A549 (cell line): ENCODE data around the gene RBM10. TPM values are rescaled to one million over a fixed set of nuclear protein-coding genes. Genes with fewer than 3 reads are reported as not detected.

Source experiments
- ATAC-seq, 2 experiments: fragments of 200-7000 bp in 1 of 2; fragments of >200 bp in 1 of 2; cut with Nextera tagmentation in 1 of 2; cut with Tn5 transposase in 1 of 2; 3 replicates each; pipeline versions ENCODE4 v1.8.0 to v1.9.1; 2018 to 2020; ENCODE audit warnings: mild to moderate bottlenecking in 1 of 2, moderate library complexity in 1 of 2
- CTCF ChIA-PET: fragments of 300-600 bp; sonication (Branson Sonifier 250); formaldehyde crosslinking; extraction: SDS; loops from one replicate; lab custom pipeline; 2021; ENCODE audit warnings: antibody characterized with exemption, inconsistent platforms; lab: Yijun Ruan, JAX
- POLR2A ChIA-PET: fragments of 350-600 bp; formaldehyde crosslinking; extraction: SDS; loops from one replicate; lab custom pipeline; 2021; ENCODE audit warnings: antibody characterized with exemption, inconsistent platforms; lab: Yijun Ruan, JAX
- DNase-seq, 2 experiments: peaks; one replicate each; pipeline versions ENCODE4 v3.0.0 to v3.0.0-alpha.2; 2011 to 2016; ENCODE audit warnings: low read depth in 1 of 2, low spot score in 1 of 2
- FAIRE-seq: peaks from 2 replicates; lab custom pipeline; 2011; peaks lifted over from hg19 to GRCh38; lab: Jason Lieb, UNC
- H3K27ac ChIP-seq, 2 experiments: fragments of >200 bp; sonication (Bioruptor Twin); formaldehyde crosslinking; 3 replicates each; pipeline ENCODE4 v1.5.1; 2016 to 2017
- H3K4me1 ChIP-seq: fragments of >200 bp; sonication (Bioruptor Twin); formaldehyde crosslinking; 3 replicates; pipeline ENCODE4 v1.6.1; 2016
- H3K4me2 ChIP-seq: fragments of >200 bp; sonication (Bioruptor Twin); formaldehyde crosslinking; 3 replicates; pipeline ENCODE4 v1.6.1; 2016
- H3K4me3 ChIP-seq: fragments of >200 bp; sonication (Bioruptor Twin); formaldehyde crosslinking; 3 replicates; pipeline ENCODE4 v1.5.1; 2016
- H3K9me3 ChIP-seq: fragments of >200 bp; sonication (Bioruptor Twin); formaldehyde crosslinking; 3 replicates; pipeline ENCODE4 v1.6.1; 2016
- ATOH8 ChIP-seq: fragments of 250-450 bp; sonication (Bioruptor Pico); IDR thresholded peaks from 2 replicates; pipeline ENCODE4 v1.5.0; 2020; ENCODE audit warnings: low read depth, mild to moderate bottlenecking, moderate library complexity
- BHLHE40 ChIP-seq: IDR thresholded peaks from 2 replicates; pipeline ENCODE4 v1.6.1; 2012; ENCODE audit warnings: low read depth, low read length, inconsistent platforms
- CBX8 ChIP-seq: fragments of 200-600 bp; sonication (generic); IDR thresholded peaks from 2 replicates; pipeline ENCODE4 v1.6.1; 2016
- CHD2 ChIP-seq: fragments of 150-350 bp; IDR thresholded peaks from 2 replicates; pipeline ENCODE4 v1.6.1; 2014; ENCODE audit warnings: low read length; ENCODE audit not compliant: partially characterized antibody
- CHD4 ChIP-seq: fragments of 200-600 bp; sonication (generic); IDR thresholded peaks from 2 replicates; pipeline ENCODE4 v1.6.1; 2016; ENCODE audit warnings: antibody characterized with exemption, mild to moderate bottlenecking, borderline replicate concordance
- CTCF ChIP-seq: fragments of >200 bp; sonication (Bioruptor Twin); formaldehyde crosslinking; IDR thresholded peaks from 3 replicates; pipeline ENCODE4 v1.5.1; 2016
- EHMT2 ChIP-seq: fragments of 200-600 bp; sonication (generic); IDR thresholded peaks from 2 replicates; pipeline ENCODE4 v1.6.1; 2016; ENCODE audit warnings: antibody characterized with exemption, low read depth, mild to moderate bottlenecking, moderate library complexity
- ESRRA ChIP-seq: fragments of 150-350 bp; IDR thresholded peaks from 2 replicates; pipeline ENCODE4 v1.6.1; 2014; ENCODE audit warnings: mild to moderate bottlenecking, low read length, borderline replicate concordance
- FOXS1 ChIP-seq: fragments of 250-450 bp; sonication (Bioruptor Pico); IDR thresholded peaks from 2 replicates; pipeline ENCODE4 v1.5.0; 2020; ENCODE audit warnings: mild to moderate bottlenecking, moderate library complexity
- GATA3 ChIP-seq: IDR thresholded peaks from 2 replicates; pipeline ENCODE4 v1.6.1; 2012; ENCODE audit warnings: borderline replicate concordance
- HDAC2 ChIP-seq: fragments of 200-600 bp; sonication (generic); IDR thresholded peaks from 2 replicates; pipeline ENCODE4 v1.6.1; 2016
- HOXA7 ChIP-seq: fragments of 250-450 bp; sonication (Bioruptor Pico); IDR thresholded peaks from 2 replicates; pipeline ENCODE4 v1.5.0; 2020; ENCODE audit warnings: mild to moderate bottlenecking, moderate library complexity
- HOXB13 ChIP-seq: fragments of 250-450 bp; sonication (Bioruptor Pico); IDR thresholded peaks from 2 replicates; pipeline ENCODE4 v1.5.0; 2020; ENCODE audit warnings: low read depth, mild to moderate bottlenecking, moderate library complexity
- HOXB5 ChIP-seq: fragments of 250-450 bp; sonication (Bioruptor Pico); IDR thresholded peaks from 2 replicates; pipeline ENCODE4 v1.5.0; 2020; ENCODE audit warnings: mild to moderate bottlenecking, moderate library complexity
- JUN ChIP-seq, 2 experiments: fragments of >200 bp; sonication (Bioruptor Twin); formaldehyde crosslinking; IDR thresholded peaks; 2 replicates in 1 of 2; 3 replicates in 1 of 2; pipeline ENCODE4 v1.6.1; 2016 to 2017
- MAFK ChIP-seq: fragments of 450-650 bp; IDR thresholded peaks from 2 replicates; pipeline ENCODE4 v1.6.1; 2014; ENCODE audit not compliant: partially characterized antibody
- MAX ChIP-seq: IDR thresholded peaks from 2 replicates; pipeline ENCODE4 v1.6.1; 2012
- MAZ ChIP-seq: fragments of 150-350 bp; IDR thresholded peaks from 2 replicates; pipeline ENCODE4 v1.6.1; 2014; ENCODE audit warnings: antibody characterized with exemption, low read depth, low read length, borderline replicate concordance
- NPAS2 ChIP-seq: fragments of 250-450 bp; sonication (Bioruptor Pico); IDR thresholded peaks from 2 replicates; pipeline ENCODE4 v1.8.0; 2022; ENCODE audit warnings: mild to moderate bottlenecking, moderate library complexity, borderline replicate concordance
- PBX3 ChIP-seq: IDR thresholded peaks from 2 replicates; pipeline ENCODE4 v1.6.1; 2012
- PHF8 ChIP-seq: fragments of 200-600 bp; sonication (generic); IDR thresholded peaks from 2 replicates; pipeline ENCODE4 v1.6.1; 2016; ENCODE audit warnings: low read depth, mild to moderate bottlenecking, antibody characterized with exemption, moderate library complexity, borderline replicate concordance
- POLR2A ChIP-seq: IDR thresholded peaks from 2 replicates; pipeline ENCODE4 v1.6.1; 2012; ENCODE audit warnings: mild to moderate bottlenecking, low read length
- RCOR1 ChIP-seq: fragments of 150-350 bp; IDR thresholded peaks from 2 replicates; pipeline ENCODE4 v1.6.1; 2014; ENCODE audit warnings: antibody characterized with exemption, low read length, low read depth
- RNF2 ChIP-seq: fragments of 200-600 bp; sonication (generic); IDR thresholded peaks from 2 replicates; pipeline ENCODE4 v1.6.1; 2016; ENCODE audit warnings: low read depth, mild to moderate bottlenecking, antibody characterized with exemption, moderate library complexity, borderline replicate concordance
- SMC3 ChIP-seq: fragments of >200 bp; sonication (Bioruptor Twin); formaldehyde crosslinking; IDR thresholded peaks from 3 replicates; pipeline ENCODE4 v1.6.1; 2018; ENCODE audit warnings: inconsistent platforms
- ZSCAN20 ChIP-seq: fragments of 250-450 bp; sonication (Bioruptor Pico); IDR thresholded peaks from 2 replicates; pipeline ENCODE4 v1.8.0; 2022; ENCODE audit warnings: mild to moderate bottlenecking, moderate library complexity
- WGBS: methylation state at CpG from one replicate; pipeline ENCODE4 v1.1.6; 2017; ENCODE audit errors: missing lambda C conversion rate; 5-methylcytosine and 5-hydroxymethylcytosine counted together
- polyA plus RNA-seq, 4 experiments: library from polyadenylated mRNA; depleted of rRNA in 3 of 4; stranded (reverse); fragments of >200 nt; fragmentation: RNase III in 1 of 4; extraction: RNeasy Plus Mini Kit Qiagen cat#74134 plus additional on column Dnase treatment in 1 of 4; gene quantifications; 2 replicates in 3 of 4; 3 replicates in 1 of 4; pipeline ENCODE4 v1.2.3, GENCODE V29; 2011 to 2017

RBM10 gene
- polyA plus RNA-seq, 2 of the 4 experiments (the other 2 are of a cell fraction): 21.1 to 29.8 TPM

- FAIRE-seq: no peak
- POLR2A ChIA-PET: no interaction called here
- 95% methylated on average over 4 of the region's 11 CpGs for WGBS
Measured at GRCh38 chrX:47202316-47202715, 57.3 kb downstream of the RBM10 start.

GRCh38 chrX:47202877-47203276 is 57.9 kb downstream of the RBM10 start:
- WGBS: 67% methylated on average over 4 of the region's 4 CpGs
- H3K4me3 ChIP-seq: no peak overlapping the region
- peaks cover 39% of the 10 kb centered on the region for H3K4me1 ChIP-seq
- H3K4me2 ChIP-seq: no peak overlapping the region
- ATAC-seq (no peak), FAIRE-seq (no peak), DNase-seq (no peak)
- no peaks in the 10 kb centered on the region for H3K9me3 ChIP-seq
- ChIA-PET CTCF (no interaction called here), POLR2A (no interaction called here)
- H3K27ac ChIP-seq: no peak overlapping the region
- TF ChIP-seq EHMT2 (no peak), CTCF (no peak), NPAS2 (CRISPR knock-in tag) (no peak), RNF2 (no peak), GATA3 (no peak), MAFK (no peak), HOXA7 (no peak), POLR2A (no peak), PBX3 (no peak), JUN (IDR thresholded peaks at IDR 0.05) (no peak), CHD4 (no peak), BHLHE40 (no peak), ATOH8 (no peak), CBX8 (no peak)

More at GRCh38 chrX:47202316-47202715, 57.3 kb downstream of the RBM10 start:
- no peak for TF ChIP-seq PHF8
- TF ChIP-seq MAX: no peak
- TF ChIP-seq MAZ: no peak
- no peak for TF ChIP-seq SMC3
- no peak for TF ChIP-seq RNF2
- no peak for TF ChIP-seq HOXB5 (CRISPR knock-in tag)
- no peak for TF ChIP-seq CHD2
- no peak for TF ChIP-seq PBX3
- no peak for TF ChIP-seq FOXS1 (CRISPR knock-in tag)
- no peak for TF ChIP-seq RCOR1
- TF ChIP-seq HOXB13 (CRISPR knock-in tag): no peak
- TF ChIP-seq ZSCAN20 (CRISPR knock-in tag): no peak
- no peak for TF ChIP-seq HDAC2
- no peak for TF ChIP-seq ESRRA
- no peak overlapping the region for H3K4me2 ChIP-seq
- ATAC-seq (no peak), DNase-seq (no peak)
- H3K27ac ChIP-seq: no peak overlapping the region
- peaks cover 45% of the 10 kb centered on the region for H3K4me1 ChIP-seq
- CTCF ChIA-PET: interaction anchor here (1.0 to 1.2 kb wide), 3 partner anchors 15 to 443 kb away, joined by 3 to 4 read pairs (median 3); no protein-coding TSS in a partner anchor
- no peak overlapping the region for H3K4me3 ChIP-seq
- H3K9me3 ChIP-seq: no peaks in the 10 kb centered on the region
